Immature natural killer cell (primary cell): Measurements from ENCODE around the gene PPP1R1A. TPM values are rescaled to one million over a fixed set of nuclear protein-coding genes. Genes with fewer than 3 reads are reported as not detected.

Source experiments
- DNase-seq, 3 donors: peaks; one replicate each; pipeline ENCODE4 v3.0.0; 2022; ENCODE audit warnings: mixed read lengths in 1 of 3
- H3K27ac Mint-ChIP-seq, 6 donors: one replicate each; pipeline ENCODE4 v1.8.0; 2020; ENCODE audit warnings: mixed read lengths in 6 of 6, mild to moderate bottlenecking in 5 of 6, inconsistent platforms in 4 of 6, moderate library complexity in 3 of 6
- H3K27me3 Mint-ChIP-seq, 3 donors: one replicate each; pipeline ENCODE4 v1.8.0; 2020 to 2021; ENCODE audit warnings: low read depth in 3 of 3, mild to moderate bottlenecking in 3 of 3, mixed read lengths in 3 of 3, moderate library complexity in 3 of 3, inconsistent platforms in 1 of 3
- H3K36me3 Mint-ChIP-seq, 3 donors: one replicate each; pipeline ENCODE4 v1.8.0; 2020; ENCODE audit warnings: mixed read lengths in 3 of 3, inconsistent platforms in 2 of 3, mild to moderate bottlenecking in 2 of 3
- H3K4me1 Mint-ChIP-seq, 2 donors: one replicate each; pipeline ENCODE4 v1.8.0; 2020; ENCODE audit warnings: inconsistent platforms in 2 of 2, mild to moderate bottlenecking in 2 of 2, mixed read lengths in 2 of 2, moderate library complexity in 1 of 2
- H3K4me3 Mint-ChIP-seq, 5 donors: one replicate each; pipeline ENCODE4 v1.8.0; 2020; ENCODE audit warnings: mild to moderate bottlenecking in 5 of 5, mixed read lengths in 5 of 5, inconsistent platforms in 3 of 5, moderate library complexity in 3 of 5
- H3K9me3 Mint-ChIP-seq, 6 donors: one replicate each; pipeline ENCODE4 v1.8.0; 2020; ENCODE audit warnings: mild to moderate bottlenecking in 6 of 6, mixed read lengths in 6 of 6, inconsistent platforms in 4 of 6, moderate library complexity in 3 of 6
- polyA plus RNA-seq, 3 donors: library from polyadenylated mRNA; unstranded; fragments of 300-500 nt; fragmentation: Illumina TruSeq; gene quantifications; one replicate each; pipeline ENCODE4 v1.2.3, GENCODE V29; 2021

Gene PPP1R1A
- polyA plus RNA-seq, 3 donors from 2014 or later = not detected

DNA sequence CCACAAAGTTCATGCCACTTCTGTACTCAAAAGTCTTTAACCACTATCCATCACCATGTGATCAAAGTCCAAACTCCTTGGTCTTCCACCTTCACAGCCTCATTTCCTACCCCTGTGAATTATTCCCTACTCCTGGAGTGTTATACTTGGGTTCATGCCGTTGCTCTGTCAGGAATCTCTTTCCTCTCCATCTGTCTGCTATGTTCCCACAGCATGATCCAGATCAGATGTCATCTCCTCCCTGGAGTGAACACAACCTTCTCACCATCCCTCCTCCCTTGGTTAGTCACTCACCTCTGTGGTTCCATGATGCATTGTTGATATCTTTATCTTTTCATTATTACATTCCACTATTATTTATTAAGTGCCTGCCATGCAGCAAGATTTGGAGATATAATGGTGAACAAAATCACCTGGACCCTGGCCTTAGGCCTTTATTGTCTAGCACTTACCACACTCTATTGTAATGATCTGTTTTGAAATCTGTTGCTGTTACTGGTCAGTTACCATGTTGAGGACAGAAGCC is 23.8 kb upstream of the PPP1R1A start:
- peaks cover 0 to 8% of the 10 kb centered on the region in 2 donors for H3K4me1 Mint-ChIP-seq
- H3K27ac Mint-ChIP-seq = no peak overlapping the region
- no peak for DNase-seq
- no peaks in the 10 kb centered on the region for H3K9me3 Mint-ChIP-seq
- no peaks in the 10 kb centered on the region for H3K36me3 Mint-ChIP-seq
- no peak overlapping the region for H3K4me3 Mint-ChIP-seq
- peaks cover 4 to 15% (median 7%) of the 10 kb centered on the region in 3 donors for H3K27me3 Mint-ChIP-seq

DNA sequence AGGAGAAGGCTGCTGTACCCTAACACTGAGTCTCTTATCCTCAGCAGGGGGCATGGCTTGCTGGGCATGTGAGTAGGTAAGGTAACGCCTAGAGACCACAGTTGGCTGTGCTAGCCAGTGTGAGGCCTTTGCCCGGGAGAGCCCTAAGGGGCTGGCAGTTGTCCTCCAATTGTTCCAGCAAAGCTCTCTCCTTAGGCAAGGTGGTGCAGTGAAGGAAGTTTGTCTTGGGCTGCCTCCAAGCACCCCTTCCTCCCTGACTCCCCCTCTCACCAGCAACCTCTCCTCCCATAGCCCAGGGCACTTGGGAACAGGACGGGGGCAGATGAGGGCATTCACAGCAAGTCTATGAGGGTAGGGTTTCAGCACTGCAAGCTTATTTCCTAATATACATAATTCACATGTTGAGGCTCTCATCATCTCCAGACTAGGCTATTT is 23.3 kb upstream of the PPP1R1A start:
- no peak for DNase-seq
- no peaks in the 10 kb centered on the region for H3K36me3 Mint-ChIP-seq
- no peak overlapping the region for H3K27ac Mint-ChIP-seq
- H3K4me3 Mint-ChIP-seq = no peak overlapping the region
- H3K27me3 Mint-ChIP-seq = peaks cover 4 to 15% (median 6%) of the 10 kb centered on the region in 3 donors
- H3K9me3 Mint-ChIP-seq = no peaks in the 10 kb centered on the region
- peaks cover 0 to 2% of the 10 kb centered on the region in 2 donors for H3K4me1 Mint-ChIP-seq

DNA sequence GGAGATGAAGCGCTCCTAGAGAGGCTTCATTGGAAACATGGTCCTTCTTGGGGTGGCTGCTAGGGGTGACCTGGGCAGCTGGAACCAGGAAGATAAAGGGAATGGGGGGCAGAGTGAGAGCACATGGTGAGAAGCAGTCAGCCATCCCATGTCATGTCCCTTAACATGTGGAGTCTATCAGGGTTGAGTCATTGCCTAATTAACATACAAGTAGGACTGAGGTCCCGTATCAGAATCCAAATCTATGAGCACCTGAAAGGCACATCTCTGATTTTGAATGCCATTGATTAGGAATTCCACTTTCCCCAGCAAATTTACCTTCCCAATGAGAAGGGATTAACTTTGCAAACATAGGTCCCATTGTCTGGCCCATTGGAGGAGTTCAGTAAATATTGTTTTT is 20.3 kb upstream of the PPP1R1A start:
- no peaks in the 10 kb centered on the region for H3K36me3 Mint-ChIP-seq
- peaks cover 0 to 5% (median 5%) of the 10 kb centered on the region in 3 donors for H3K27me3 Mint-ChIP-seq
- H3K4me1 Mint-ChIP-seq = no peaks in the 10 kb centered on the region
- H3K9me3 Mint-ChIP-seq = no peaks in the 10 kb centered on the region
- H3K4me3 Mint-ChIP-seq = no peak overlapping the region
- DNase-seq = no peak
- no peak overlapping the region for H3K27ac Mint-ChIP-seq

DNA sequence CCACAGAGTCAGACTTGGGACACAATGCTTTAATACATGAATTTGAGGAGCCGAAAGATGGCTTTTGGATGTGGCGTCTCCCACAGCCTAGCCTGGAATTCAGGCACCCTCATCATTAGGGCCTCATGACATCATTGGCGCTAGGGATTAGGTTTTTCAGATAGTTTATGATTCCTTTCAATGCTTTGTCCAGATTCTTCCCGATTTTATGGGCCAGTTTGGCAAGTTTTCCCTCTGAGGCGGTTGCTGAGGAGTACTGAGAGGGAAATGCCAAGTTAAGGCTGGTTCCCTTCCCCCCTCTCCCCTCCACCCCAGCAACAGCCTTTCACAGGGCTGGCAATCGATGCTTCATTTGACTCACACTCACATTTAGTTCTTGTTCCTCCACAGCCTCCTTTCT is 19.7 kb upstream of the PPP1R1A start:
- no peak overlapping the region for H3K4me3 Mint-ChIP-seq
- no peaks in the 10 kb centered on the region for H3K9me3 Mint-ChIP-seq
- H3K4me1 Mint-ChIP-seq = peaks cover 2 to 4% of the 10 kb centered on the region in 2 donors
- H3K27ac Mint-ChIP-seq = no peak overlapping the region
- peaks cover 0 to 7% (median 5%) of the 10 kb centered on the region in 3 donors for H3K27me3 Mint-ChIP-seq
- DNase-seq = no peak
- no peaks in the 10 kb centered on the region for H3K36me3 Mint-ChIP-seq

- H3K4me3 Mint-ChIP-seq = no peak overlapping the region
- no peak for DNase-seq
- H3K27ac Mint-ChIP-seq = no peak overlapping the region
- no peaks in the 10 kb centered on the region for H3K9me3 Mint-ChIP-seq
- peaks cover 0 to 7% (median 5%) of the 10 kb centered on the region in 3 donors for H3K27me3 Mint-ChIP-seq
- peaks cover 2 to 7% of the 10 kb centered on the region in 2 donors for H3K4me1 Mint-ChIP-seq
- no peaks in the 10 kb centered on the region for H3K36me3 Mint-ChIP-seq
Measured at GRCh38 chr12:54606556-54606955, 18.1 kb upstream of the PPP1R1A start.

DNA sequence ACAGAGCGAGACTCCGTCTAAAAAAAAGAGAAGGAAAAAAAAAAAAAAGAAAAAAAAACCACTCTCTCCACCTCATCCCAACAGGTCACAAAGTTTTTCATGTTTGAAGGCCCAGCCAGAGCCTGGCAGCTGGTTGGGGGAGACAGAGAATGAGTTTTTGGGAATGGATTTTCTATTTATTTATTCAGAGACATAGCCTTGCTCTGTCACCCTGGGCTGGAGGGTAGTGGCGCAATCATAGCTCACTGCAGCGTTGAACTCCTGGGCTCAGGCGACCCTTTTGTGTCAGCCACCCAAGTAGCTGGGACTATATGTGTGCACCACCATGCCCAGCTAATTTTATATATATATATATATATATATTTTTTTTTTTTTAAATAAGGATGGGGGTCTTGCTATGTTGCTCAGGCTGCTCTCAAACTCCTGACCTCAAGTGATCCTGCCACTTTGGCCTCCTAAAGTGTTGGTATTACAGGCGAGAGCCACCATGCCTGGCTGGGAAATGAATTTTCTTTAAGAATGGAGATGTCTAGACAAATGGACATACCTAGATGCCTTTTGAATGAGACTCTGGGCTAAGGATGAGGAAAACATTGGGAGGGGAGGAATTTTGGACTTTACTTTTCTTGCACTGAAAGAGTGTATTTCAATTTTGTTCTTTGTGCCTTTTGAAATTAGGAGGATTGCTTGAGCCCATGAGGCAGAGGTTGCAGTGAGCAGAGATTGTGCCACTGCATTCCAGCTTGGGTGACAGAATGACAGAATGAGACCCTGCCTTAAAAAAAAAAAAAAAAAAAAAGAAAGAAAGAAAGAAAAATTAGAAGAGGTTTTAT is 16.9 kb upstream of the PPP1R1A start:
- H3K27ac Mint-ChIP-seq = peak overlapping the region in 1 of 6 donors; percentile 17
- DNase-seq = no peak
- peaks cover 2 to 7% of the 10 kb centered on the region in 2 donors for H3K4me1 Mint-ChIP-seq
- no peak overlapping the region for H3K4me3 Mint-ChIP-seq
- peaks cover 0 to 8% (median 5%) of the 10 kb centered on the region in 3 donors for H3K27me3 Mint-ChIP-seq
- no peaks in the 10 kb centered on the region for H3K9me3 Mint-ChIP-seq
- H3K36me3 Mint-ChIP-seq = no peaks in the 10 kb centered on the region

DNA sequence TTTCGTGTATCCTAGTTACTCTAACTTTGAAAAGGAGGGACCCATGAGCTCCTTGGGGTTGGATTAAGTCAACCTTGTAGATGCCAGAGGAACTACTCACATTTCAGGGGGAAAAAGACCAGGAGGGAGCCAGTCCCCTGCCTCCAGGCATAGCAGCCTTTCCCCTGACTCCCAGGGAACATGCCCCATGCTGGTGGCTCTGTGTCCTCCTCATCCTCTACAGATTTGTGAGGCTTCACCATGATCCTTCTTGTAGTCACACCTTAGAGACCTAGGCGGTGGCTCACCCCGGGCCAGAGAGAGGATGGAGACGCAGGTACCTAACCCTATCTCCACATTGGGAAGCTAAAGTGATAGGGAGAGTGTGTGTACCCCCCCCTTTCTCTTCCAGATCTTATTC is 16.0 kb upstream of the PPP1R1A start:
- Mint-ChIP-seq H3K4me3 (no peak overlapping the region), H3K9me3 (no peaks in the 10 kb centered on the region), H3K4me1 (peaks cover 2 to 7% of the 10 kb centered on the region in 2 donors), H3K36me3 (no peaks in the 10 kb centered on the region), H3K27ac (no peak overlapping the region), H3K27me3 (peaks cover 0 to 10% (median 5%) of the 10 kb centered on the region in 3 donors)
- no peak for DNase-seq

DNA sequence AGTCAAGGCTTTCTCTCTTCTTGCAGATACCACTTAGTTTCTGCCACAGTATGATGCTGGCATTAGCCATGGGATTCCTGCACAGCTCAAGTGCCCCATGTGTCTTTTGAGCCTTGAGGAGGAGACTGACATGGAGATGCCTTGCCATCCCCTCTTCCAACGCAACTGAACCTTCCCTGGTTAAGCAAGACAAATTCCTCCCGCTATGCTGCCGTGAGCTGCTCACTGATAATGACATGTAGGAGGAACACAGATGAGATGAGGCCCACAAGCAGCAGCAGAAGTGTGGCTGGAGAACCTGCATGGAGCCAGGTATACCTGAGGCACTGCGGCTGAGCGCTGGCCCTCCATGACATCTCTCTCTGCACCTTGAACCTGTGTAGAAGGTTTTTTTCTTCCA is 15.4 kb upstream of the PPP1R1A start:
- Mint-ChIP-seq H3K27ac (no peak overlapping the region), H3K4me3 (no peak overlapping the region), H3K36me3 (no peaks in the 10 kb centered on the region), H3K4me1 (peaks cover 2 to 7% of the 10 kb centered on the region in 2 donors), H3K27me3 (peaks cover 0 to 10% (median 3%) of the 10 kb centered on the region in 3 donors), H3K9me3 (no peaks in the 10 kb centered on the region)
- DNase-seq = no peak

GRCh38 chr12:54603173-54603814 is 14.8 kb upstream of the PPP1R1A start:
- peak; percentile 34 to 40 (median 38) for DNase-seq
- Mint-ChIP-seq H3K36me3 (no peaks in the 10 kb centered on the region), H3K27ac (no peak overlapping the region), H3K4me3 (no peak overlapping the region), H3K4me1 (peaks cover 2 to 7% of the 10 kb centered on the region in 2 donors), H3K27me3 (peaks cover 0 to 10% (median 3%) of the 10 kb centered on the region in 3 donors), H3K9me3 (no peaks in the 10 kb centered on the region)

GRCh38 chr12:54602661-54603060 is 14.2 kb upstream of the PPP1R1A start:
- no peak for DNase-seq
- Mint-ChIP-seq H3K36me3 (no peaks in the 10 kb centered on the region), H3K4me3 (no peak overlapping the region), H3K4me1 (peaks cover 2 to 7% of the 10 kb centered on the region in 2 donors), H3K9me3 (no peaks in the 10 kb centered on the region), H3K27me3 (peaks cover 0 to 10% (median 3%) of the 10 kb centered on the region in 3 donors), H3K27ac (no peak overlapping the region)

DNA sequence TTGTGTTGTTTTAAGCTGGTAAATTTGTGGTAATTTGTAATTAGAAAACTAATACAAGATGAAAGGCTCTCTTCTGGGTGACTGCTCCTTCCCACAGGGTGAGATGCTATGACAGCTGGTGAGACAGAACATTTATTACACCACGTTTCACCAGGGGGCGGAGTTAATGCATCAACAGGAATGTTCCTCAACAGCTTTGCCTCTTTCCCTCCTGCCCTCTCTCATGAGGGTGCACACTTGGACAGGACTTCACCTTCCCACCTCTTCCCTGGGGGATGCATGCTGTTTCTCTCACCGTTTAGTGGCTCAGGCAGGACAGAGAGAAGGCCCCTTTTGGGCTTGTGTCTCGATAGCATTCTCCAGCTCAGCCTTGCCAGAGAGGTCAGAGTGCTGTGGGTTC is 13.4 kb upstream of the PPP1R1A start:
- peaks cover 0 to 9% (median 5%) of the 10 kb centered on the region in 3 donors for H3K27me3 Mint-ChIP-seq
- H3K27ac Mint-ChIP-seq = no peak overlapping the region
- H3K36me3 Mint-ChIP-seq = no peaks in the 10 kb centered on the region
- H3K4me1 Mint-ChIP-seq = peaks cover 2 to 7% of the 10 kb centered on the region in 2 donors
- H3K9me3 Mint-ChIP-seq = no peaks in the 10 kb centered on the region
- no peak overlapping the region for H3K4me3 Mint-ChIP-seq
- DNase-seq = no peak

DNA sequence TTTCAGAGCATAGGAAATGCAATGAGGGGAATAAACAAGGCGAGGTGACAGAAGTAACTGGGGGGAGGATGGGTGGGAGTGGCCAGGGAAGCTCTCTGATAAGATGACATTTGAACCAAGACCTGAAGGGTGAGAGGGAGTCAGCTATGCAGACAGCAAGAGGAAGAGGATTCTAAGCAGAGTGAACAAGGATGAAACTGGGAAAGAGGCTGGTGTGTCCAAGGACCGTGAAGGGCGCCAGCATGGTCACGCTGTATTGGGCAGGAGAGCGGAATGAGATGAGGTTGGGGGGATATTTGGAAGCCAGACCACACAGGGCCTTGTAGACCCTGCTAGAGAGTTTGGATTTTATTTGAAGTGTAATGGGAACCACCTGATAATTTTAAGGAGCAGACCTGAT is 10.5 kb upstream of the PPP1R1A start:
- H3K9me3 Mint-ChIP-seq = no peaks in the 10 kb centered on the region
- H3K36me3 Mint-ChIP-seq = no peaks in the 10 kb centered on the region
- no peak for DNase-seq
- H3K4me3 Mint-ChIP-seq = no peak overlapping the region
- peaks cover 2 to 7% of the 10 kb centered on the region in 2 donors for H3K4me1 Mint-ChIP-seq
- no peak overlapping the region for H3K27ac Mint-ChIP-seq
- H3K27me3 Mint-ChIP-seq = peaks cover 2 to 11% (median 4%) of the 10 kb centered on the region in 3 donors

GRCh38 chr12:54596526-54596946 is 8.1 kb upstream of the PPP1R1A start:
- no peaks in the 10 kb centered on the region for H3K9me3 Mint-ChIP-seq
- H3K27me3 Mint-ChIP-seq = peaks cover 2 to 9% (median 4%) of the 10 kb centered on the region in 3 donors
- no peak overlapping the region for H3K27ac Mint-ChIP-seq
- H3K4me3 Mint-ChIP-seq = no peak overlapping the region
- no peaks in the 10 kb centered on the region for H3K4me1 Mint-ChIP-seq
- peak; percentile 10 to 23 (median 11) for DNase-seq
- no peaks in the 10 kb centered on the region for H3K36me3 Mint-ChIP-seq

GRCh38 chr12:54595471-54595870 is 7.0 kb upstream of the PPP1R1A start:
- no peak for DNase-seq
- no peaks in the 10 kb centered on the region for H3K36me3 Mint-ChIP-seq
- no peaks in the 10 kb centered on the region for H3K9me3 Mint-ChIP-seq
- H3K27me3 Mint-ChIP-seq = peaks cover 7 to 9% (median 9%) of the 10 kb centered on the region in 3 donors
- H3K4me1 Mint-ChIP-seq = no peaks in the 10 kb centered on the region
- H3K27ac Mint-ChIP-seq = no peak overlapping the region
- H3K4me3 Mint-ChIP-seq = no peak overlapping the region
